Upper lobe of left lung (tissue), 6 donors: ENCODE data around the gene ACSM3. TPM values are rescaled to one million over a fixed set of nuclear protein-coding genes. Genes with fewer than 3 reads are reported as not detected.
"Not testable (repeated sequence)": the region's sequence is repeated elsewhere in the genome, so short reads cannot be mapped to it uniquely, and the experiment has no call there.

Source experiments
- ATAC-seq, 2 donors: fragments of 200-7000 bp; cut with Tn5 transposase; one replicate each; pipeline ENCODE4 v1.9.1; 2022; ENCODE audit warnings: mild to moderate bottlenecking in 2 of 2, moderate library complexity in 2 of 2; ENCODE audit not compliant: low FRiP score in 2 of 2
- DNase-seq, 2 donors: peaks; one replicate each; pipeline ENCODE4 v3.0.0-alpha.2; 2019 to 2020
- H3K27ac ChIP-seq, 4 donors: fragments of 200-600 bp; sonication (generic); one replicate each; pipeline ENCODE4 v1.5.1; 2016 to 2019
- H3K27me3 ChIP-seq, 4 donors: fragments of 200-600 bp; sonication (generic); one replicate each; pipeline ENCODE4 v1.5.1; 2017 to 2019
- H3K36me3 ChIP-seq, 4 donors: fragments of 200-600 bp; sonication (generic); one replicate each; pipeline ENCODE4 v1.5.1; 2016 to 2019
- H3K4me1 ChIP-seq, 4 donors: fragments of 200-600 bp; sonication (generic); one replicate each; pipeline ENCODE4 v1.5.1; 2018 to 2019
- H3K4me3 ChIP-seq, 4 donors: fragments of 200-600 bp; sonication (generic); one replicate each; pipeline ENCODE4 v1.5.1; 2017 to 2019; ENCODE audit warnings: mild to moderate bottlenecking in 2 of 4, moderate library complexity in 1 of 4
- H3K9me3 ChIP-seq, 4 donors: fragments of 200-600 bp; sonication (generic); one replicate each; pipeline ENCODE4 v1.5.1; 2018 to 2019
- CTCF ChIP-seq, 6 experiments: fragments of 450-650 bp in 4 of 6; fragments of 200-600 bp in 2 of 6; sonication (generic) in 2 of 6; IDR thresholded peaks; one replicate each; pipeline ENCODE4 v1.5.1; 2016 to 2019; ENCODE audit warnings: antibody characterized with exemption in 6 of 6
- EP300 ChIP-seq, 4 donors: sonication (generic); formaldehyde crosslinking; IDR thresholded peaks; one replicate each; pipeline ENCODE4 v1.5.1; 2017; ENCODE audit warnings: antibody characterized with exemption in 4 of 4, control low read depth in 2 of 4
- POLR2A ChIP-seq, 4 donors: fragments of 450-650 bp; IDR thresholded peaks; one replicate each; pipeline ENCODE4 v1.5.1; 2016 to 2017; ENCODE audit warnings: antibody characterized with exemption in 4 of 4, mild to moderate bottlenecking in 2 of 4
- POLR2AphosphoS5 ChIP-seq, 2 donors: sonication (generic); formaldehyde crosslinking; IDR thresholded peaks; one replicate each; pipeline ENCODE4 v1.5.1; 2017; ENCODE audit warnings: antibody characterized with exemption in 2 of 2
- WGBS, 2 donors: methylation state at CpG; one replicate each; pipeline ENCODE4 v1.1.5; 2017 to 2018; 5-methylcytosine and 5-hydroxymethylcytosine counted together
- total RNA-seq, 6 donors: library from RNA; depleted of rRNA in 4 of 6; stranded (reverse); fragments of >200 nt in 4 of 6; gene quantifications; one replicate each; pipeline versions ENCODE4 v1.1.0 to v1.2.1, GENCODE V29; 2016 to 2021
- donor health status: DM: no; HTN: no; CAD: no; lungs with moderate emphysema.
- donor health status: DM: no; HTN: yes; CAD: no; lungs with severe emphysema.

ACSM3 gene
- total RNA-seq, 6 donors from 2014 or later = 8.5 to 28.6 (median 15.9) TPM

- no peak for DNase-seq
- no peak for ATAC-seq
Observed at GRCh38 chr16:20747030-20747816, 16.6 kb upstream of the ACSM3 start.

GRCh38 chr16:20749474-20749873, 14.3 kb upstream of the ACSM3 start:
- no peak for DNase-seq
- Histone ChIP-seq H3K27ac (no peak overlapping the region), H3K9me3 (peaks cover 0 to 14% (median 0%) of the 10 kb centered on the region in 4 donors), H3K27me3 (no peaks in the 10 kb centered on the region), H3K4me3 (no peak overlapping the region), H3K36me3 (no peaks in the 10 kb centered on the region), H3K4me1 (peaks cover 0 to 8% (median 0%) of the 10 kb centered on the region in 4 donors)
- TF ChIP-seq POLR2AphosphoS5 (IDR thresholded peaks at IDR 0.05) (no peak), EP300 (IDR thresholded peaks at IDR 0.05) (no peak), POLR2A (IDR thresholded peaks at IDR 0.05) (no peak), CTCF (IDR thresholded peaks at IDR 0.05) (no peak)
- no peak for ATAC-seq
- WGBS, 2 donors = 88 to 100% methylated on average over 1 of the region's 1 CpG

More at GRCh38 chr16:20747030-20747816, 16.6 kb upstream of the ACSM3 start:
- H3K9me3 ChIP-seq = peaks cover 0 to 14% (median 0%) of the 10 kb centered on the region in 4 donors
- H3K4me1 ChIP-seq = peaks cover 0 to 8% (median 0%) of the 10 kb centered on the region in 4 donors
- H3K27ac ChIP-seq = no peak overlapping the region
- WGBS, 2 donors = 74 to 84% methylated on average over 4 of the region's 4 CpGs
- H3K4me3 ChIP-seq = no peak overlapping the region
- H3K27me3 ChIP-seq = no peaks in the 10 kb centered on the region
- H3K36me3 ChIP-seq = no peaks in the 10 kb centered on the region
- no peak for TF ChIP-seq CTCF (IDR thresholded peaks at IDR 0.05)
- no peak for TF ChIP-seq EP300 (IDR thresholded peaks at IDR 0.05)
- TF ChIP-seq POLR2AphosphoS5 (IDR thresholded peaks at IDR 0.05) = no peak
- no peak for TF ChIP-seq POLR2A (IDR thresholded peaks at IDR 0.05)

GRCh38 chr16:20750558-20750957, 13.3 kb upstream of the ACSM3 start:
- DNase-seq = no peak
- 79 to 90% methylated on average over 1 of the region's 1 CpG for WGBS, 2 donors

GRCh38 chr16:20753727-20754126, 10.1 kb upstream of the ACSM3 start:
- Histone ChIP-seq H3K27ac (no peak overlapping the region), H3K4me3 (no peak overlapping the region), H3K9me3 (no peaks in the 10 kb centered on the region), H3K27me3 (no peaks in the 10 kb centered on the region), H3K36me3 (no peaks in the 10 kb centered on the region), H3K4me1 (no peaks in the 10 kb centered on the region)
- TF ChIP-seq POLR2A (IDR thresholded peaks at IDR 0.05) = no peak
- TF ChIP-seq CTCF (IDR thresholded peaks at IDR 0.05) = no peak
- TF ChIP-seq POLR2AphosphoS5 (IDR thresholded peaks at IDR 0.05) = no peak
- no peak for TF ChIP-seq EP300 (IDR thresholded peaks at IDR 0.05)
- DNase-seq = no peak
- 86 to 90% methylated on average over 1 of the region's 1 CpG for WGBS, 2 donors
- ATAC-seq = no peak

More at GRCh38 chr16:20750558-20750957, 13.3 kb upstream of the ACSM3 start:
- H3K4me1 ChIP-seq = no peaks in the 10 kb centered on the region
- TF ChIP-seq POLR2A (IDR thresholded peaks at IDR 0.05) (no peak), CTCF (IDR thresholded peaks at IDR 0.05) (no peak), EP300 (IDR thresholded peaks at IDR 0.05) (no peak)
- H3K36me3 ChIP-seq = no peaks in the 10 kb centered on the region
- no peak for ATAC-seq
- peaks cover 0 to 14% (median 0%) of the 10 kb centered on the region in 4 donors for H3K9me3 ChIP-seq
- no peaks in the 10 kb centered on the region for H3K27me3 ChIP-seq
- H3K4me3 ChIP-seq = no peak overlapping the region
- H3K27ac ChIP-seq = no peak overlapping the region

GRCh38 chr16:20755238-20755637, 8.6 kb upstream of the ACSM3 start:
- DNase-seq = no peak

GRCh38 chr16:20755799-20756198, 8.0 kb upstream of the ACSM3 start:
- not testable (repeated sequence) for ATAC-seq, H3K4me3 ChIP-seq, H3K27me3 ChIP-seq, H3K9me3 ChIP-seq, H3K36me3 ChIP-seq, DNase-seq, H3K27ac ChIP-seq, H3K4me1 ChIP-seq
- WGBS, 2 donors = 80 to 92% methylated on average over 2 of the region's 5 CpGs

More at GRCh38 chr16:20755238-20755637, 8.6 kb upstream of the ACSM3 start:
- no peak overlapping the region for H3K4me3 ChIP-seq
- H3K36me3 ChIP-seq = no peaks in the 10 kb centered on the region
- H3K9me3 ChIP-seq = no peaks in the 10 kb centered on the region
- H3K4me1 ChIP-seq = no peaks in the 10 kb centered on the region
- no peaks in the 10 kb centered on the region for H3K27me3 ChIP-seq
- H3K27ac ChIP-seq = no peak overlapping the region
- WGBS, 2 donors = 93 to 97% methylated on average over 1 of the region's 1 CpG
- ATAC-seq = no peak
- no peak for TF ChIP-seq POLR2AphosphoS5 (IDR thresholded peaks at IDR 0.05)
